ENCODE results near the gene COL27A1. TPM values are rescaled to one million over a fixed set of nuclear protein-coding genes. Genes with fewer than 3 reads are reported as not detected.

Gene COL27A1
- total RNA-seq, 2 donors from 2014 or later = 8.7 to 54.8 TPM

- H3K4me3 ChIP-seq = no peak overlapping the region
These were observed 8.2 kb downstream of the COL27A1 start for GRCh38 chr9:114163517-114163951.

GRCh38 chr9:114164191-114164794 is 9.0 kb downstream of the COL27A1 start:
- H3K9me3 ChIP-seq = no peaks in the 10 kb centered on the region
- no peak for DNase-seq (ENCODE audit: low spot score)
- TF ChIP-seq CTCF (IDR thresholded peaks at IDR 0.05) (no peak), POLR2AphosphoS5 (IDR thresholded peaks at IDR 0.05) (no peak), POLR2A (IDR thresholded peaks at IDR 0.05) (no peak)

More at GRCh38 chr9:114163517-114163951, 8.2 kb downstream of the COL27A1 start:
- intact Hi-C loops (cut with DNase I) = no loop called here
- H3K27me3 ChIP-seq (replicated peaks; ENCODE audit: insufficient read depth) = no peaks in the 10 kb centered on the region
- H3K9me3 ChIP-seq = no peaks in the 10 kb centered on the region
- H3K27ac ChIP-seq = no peak overlapping the region
- H3K36me3 ChIP-seq = no peaks in the 10 kb centered on the region
- TF ChIP-seq CTCF (IDR thresholded peaks at IDR 0.05) = no peak
- no peak for TF ChIP-seq POLR2A (IDR thresholded peaks at IDR 0.05)
- TF ChIP-seq POLR2AphosphoS5 (IDR thresholded peaks at IDR 0.05) = no peak
- 23% methylated on average over 13 of the region's 13 CpGs for WGBS
- DNase-seq (ENCODE audit: low spot score) = no peak
- H3K4me1 ChIP-seq (replicated peaks) = no peaks in the 10 kb centered on the region

GRCh38 chr9:114165407-114166102 is 10.2 kb downstream of the COL27A1 start:
- DNase-seq (ENCODE audit: low spot score) = no peak
- no peaks in the 10 kb centered on the region for H3K4me1 ChIP-seq (replicated peaks)
- TF ChIP-seq CTCF (IDR thresholded peaks at IDR 0.05) (no peak), POLR2AphosphoS5 (IDR thresholded peaks at IDR 0.05) (no peak), POLR2A (IDR thresholded peaks at IDR 0.05) (no peak)
- H3K27ac ChIP-seq = no peak overlapping the region
- H3K27me3 ChIP-seq (replicated peaks; ENCODE audit: insufficient read depth) = no peaks in the 10 kb centered on the region
- intact Hi-C loops (cut with DNase I) = no loop called here
- H3K4me3 ChIP-seq = no peak overlapping the region
- no peaks in the 10 kb centered on the region for H3K9me3 ChIP-seq
- no peaks in the 10 kb centered on the region for H3K36me3 ChIP-seq
- 100% methylated on average over 1 of the region's 1 CpG for WGBS

More at GRCh38 chr9:114164191-114164794, 9.0 kb downstream of the COL27A1 start:
- intact Hi-C loops (cut with DNase I) = no loop called here
- WGBS = 94% methylated on average over 1 of the region's 1 CpG
- no peak overlapping the region for H3K27ac ChIP-seq
- no peaks in the 10 kb centered on the region for H3K4me1 ChIP-seq (replicated peaks)
- H3K4me3 ChIP-seq = no peak overlapping the region
- no peaks in the 10 kb centered on the region for H3K36me3 ChIP-seq
- no peaks in the 10 kb centered on the region for H3K27me3 ChIP-seq (replicated peaks; ENCODE audit: insufficient read depth)

- no peak overlapping the region for H3K4me3 ChIP-seq
- H3K4me1 ChIP-seq (replicated peaks) = no peaks in the 10 kb centered on the region
- intact Hi-C loops (cut with DNase I) = no loop called here
These were observed 10.8 kb downstream of the COL27A1 start for GRCh38 chr9:114166103-114166470.

More at GRCh38 chr9:114166103-114166470, 10.8 kb downstream of the COL27A1 start:
- 95% methylated on average over 1 of the region's 1 CpG for WGBS
- no peak for DNase-seq (ENCODE audit: low spot score)
- no peak for TF ChIP-seq POLR2AphosphoS5 (IDR thresholded peaks at IDR 0.05)
- no peak for TF ChIP-seq CTCF (IDR thresholded peaks at IDR 0.05)
- TF ChIP-seq POLR2A (IDR thresholded peaks at IDR 0.05) = no peak
- H3K27me3 ChIP-seq (replicated peaks; ENCODE audit: insufficient read depth) = no peaks in the 10 kb centered on the region
- H3K27ac ChIP-seq = no peak overlapping the region
- H3K9me3 ChIP-seq = no peaks in the 10 kb centered on the region
- no peaks in the 10 kb centered on the region for H3K36me3 ChIP-seq

Data from prostate gland (tissue), 2 donors.